NOMO-1 treated with DMSO at 0.1 percent for 48 hours (cell line): ENCODE measurements around the gene WASHC1.
"Not testable (repeated sequence)": the region's sequence is repeated elsewhere in the genome, so short reads cannot be mapped to it uniquely, and the experiment has no call there.

Experiments used
- DNase-seq: peaks from one replicate; lab custom pipeline; 2025; ENCODE audit not compliant: unreplicated experiment; lab: John Stamatoyannopoulos, UW

The WASHC1 gene

DNA sequence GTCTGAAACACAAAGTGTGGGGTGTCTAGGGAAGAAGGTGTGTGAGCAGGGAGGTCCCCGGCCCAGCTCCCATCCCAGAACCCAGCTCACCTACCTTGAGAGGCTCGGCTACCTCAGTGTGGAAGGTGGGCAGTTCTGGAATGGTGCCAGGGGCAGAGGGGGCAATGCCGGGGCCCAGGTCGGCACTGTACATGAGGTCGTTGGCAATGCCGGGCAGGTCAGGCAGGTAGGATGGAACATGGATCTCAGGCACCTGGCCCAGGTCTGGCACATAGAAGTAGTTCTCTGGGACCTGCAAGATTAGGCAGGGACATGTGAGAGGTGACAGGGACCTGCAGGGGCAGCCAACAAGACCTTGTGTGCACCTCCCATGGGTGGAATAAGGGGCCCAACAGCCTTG is 12.4 kb downstream of the WASHC1 start:
- DNase-seq = not testable (repeated sequence)

DNA sequence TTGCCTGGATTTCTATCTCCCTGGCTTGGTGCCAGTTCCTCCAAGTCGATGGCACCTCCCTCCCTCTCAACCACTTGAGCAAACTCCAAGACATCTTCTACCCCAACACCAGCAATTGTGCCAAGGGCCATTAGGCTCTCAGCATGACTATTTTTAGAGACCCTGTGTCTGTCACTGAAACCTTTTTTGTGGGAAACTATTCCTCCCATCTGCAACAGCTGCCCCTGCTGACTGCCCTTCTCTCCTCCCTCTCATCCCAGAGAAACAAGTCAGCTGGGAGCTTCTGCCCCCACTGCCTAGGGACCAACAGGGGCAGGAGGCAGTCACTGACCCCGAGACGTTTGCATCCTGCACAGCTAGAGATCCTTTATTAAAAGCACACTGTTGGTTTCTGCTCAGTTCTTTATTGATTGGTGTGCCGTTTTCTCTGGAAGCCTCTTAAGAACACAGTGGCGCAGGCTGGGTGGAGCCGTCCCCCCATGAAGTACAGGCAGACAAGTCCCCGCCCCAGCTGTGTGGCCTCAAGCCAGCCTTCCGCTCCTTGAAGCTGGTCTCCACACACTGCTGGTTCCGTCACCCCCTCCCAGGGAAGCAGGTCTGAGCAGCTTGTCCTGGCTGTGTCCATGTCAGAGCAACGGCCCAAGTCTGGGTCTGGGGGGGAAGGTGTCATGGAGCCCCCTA is 15.0 kb downstream of the WASHC1 start:
- not testable (repeated sequence) for DNase-seq

DNA sequence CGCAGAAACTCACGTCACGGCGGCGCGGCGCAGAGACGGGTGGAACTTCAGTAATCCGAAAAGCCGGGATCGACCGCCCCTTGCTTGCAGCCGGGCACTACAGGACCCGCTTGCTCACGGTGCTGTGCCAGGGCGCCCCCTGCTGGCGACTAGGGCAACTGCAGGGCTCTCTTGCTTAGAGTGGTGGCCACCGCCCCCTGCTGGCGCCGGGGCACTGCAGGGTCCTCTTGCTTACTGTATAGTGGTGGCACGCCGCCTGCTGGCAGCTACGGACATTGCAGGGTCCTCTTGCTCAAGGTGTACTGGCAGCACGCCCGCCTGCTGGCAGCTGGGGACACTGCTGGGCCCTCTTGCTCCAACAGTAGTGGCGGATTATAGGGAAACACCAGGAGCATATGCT is 18.1 kb downstream of the WASHC1 start:
- not testable (repeated sequence) for DNase-seq

GRCh38 chr9:10653-11053 is 18.6 kb downstream of the WASHC1 start:
- DNase-seq = not testable (repeated sequence)

DNA sequence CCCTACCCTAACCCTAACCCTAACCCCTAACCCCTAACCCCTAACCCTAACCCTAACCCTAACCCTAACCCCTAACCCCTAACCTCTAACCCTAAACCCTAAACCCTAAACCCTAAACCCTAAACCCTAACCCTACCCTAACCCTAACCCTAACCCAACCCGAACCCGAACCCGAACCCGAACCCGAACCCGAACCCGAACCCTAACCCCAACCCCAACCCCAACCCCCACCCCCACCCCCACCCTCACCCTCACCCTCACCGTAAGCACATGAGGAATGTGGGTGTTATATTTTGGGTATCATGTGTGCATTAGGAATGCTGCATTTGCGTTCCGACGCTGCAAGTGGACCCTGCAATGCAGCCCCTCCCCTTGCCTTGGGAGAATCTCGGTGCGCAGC is 19.0 kb downstream of the WASHC1 start:
- DNase-seq = not testable (repeated sequence)
